OCI-LY3 (cell line): ENCODE results near the gene DKK3.

Source experiments
- H2AFZ ChIP-seq: fragments of 200-600, 300-600 bp; shearing (Covaris generic); 2 replicates; pipeline ENCODE4 v1.6.0; 2014; ENCODE audit warnings: antibody characterized with exemption, low read depth, low read length
- H3K27ac ChIP-seq: fragments of 200-600, 300-600 bp; sonication (generic); 2 replicates; pipeline ENCODE4 v1.5.1; 2014; ENCODE audit warnings: mild to moderate bottlenecking, low read length, moderate library complexity, mixed read lengths
- H3K27me3 ChIP-seq: fragments of 200-600, 300-600 bp; sonication (generic); 2 replicates; pipeline ENCODE4 v1.6.1; 2014; ENCODE audit warnings: low read depth, low read length, mixed read lengths
- H3K36me3 ChIP-seq: fragments of 200-600, 300-600 bp; sonication (generic); replicated peaks from 2 replicates; pipeline ENCODE3; 2014; ENCODE audit warnings: low read depth, low read length, mixed read lengths
- H3K4me1 ChIP-seq: fragments of 300-600, 200-600 bp; sonication (generic); 2 replicates; pipeline ENCODE4 v1.6.1; 2014; ENCODE audit warnings: low read length, mixed read lengths
- H3K4me2 ChIP-seq: fragments of 200-600, 300-600 bp; sonication (generic); 2 replicates; pipeline ENCODE4 v1.6.1; 2014; ENCODE audit warnings: low read length, mixed read lengths
- H3K4me3 ChIP-seq: fragments of 300-600, 200-600 bp; sonication (generic); 2 replicates; pipeline ENCODE4 v1.5.1; 2014; ENCODE audit warnings: antibody characterized with exemption, mild to moderate bottlenecking, low read length, moderate library complexity
- H3K79me2 ChIP-seq: fragments of 300-600, 200-600 bp; shearing (Covaris generic); 2 replicates; pipeline ENCODE4 v1.6.1; 2014; ENCODE audit warnings: mild to moderate bottlenecking, low read length, mixed read lengths
- H3K9ac ChIP-seq: fragments of 300-600, 200-600 bp; shearing (Covaris generic); 2 replicates; pipeline ENCODE4 v1.6.0; 2014; ENCODE audit warnings: mild to moderate bottlenecking, low read length, moderate library complexity
- H3K9me3 ChIP-seq: fragments of 200-600, 300-600 bp; shearing (Covaris generic); 2 replicates; pipeline ENCODE4 v1.6.1; 2014; ENCODE audit warnings: low read length, mixed read lengths; ENCODE audit not compliant: insufficient read depth
- H4K20me1 ChIP-seq: fragments of 200-600, 300-600 bp; sonication (generic); 2 replicates; pipeline ENCODE4 v1.6.1; 2016; ENCODE audit warnings: low read length, mixed read lengths; ENCODE audit not compliant: insufficient read depth
- EZH2phosphoT487 ChIP-seq: fragments of 200-600 bp; shearing (Covaris generic); IDR thresholded peaks from 2 replicates; pipeline ENCODE4 v1.6.1; 2018; ENCODE audit warnings: antibody characterized with exemption, mixed run types, low read depth
- TF ChIP-seq, protein P1 (sequence below): fragments of 200-600, 300-600 bp; sonication (generic); IDR thresholded peaks from 2 replicates; pipeline ENCODE4 v1.5.1; 2014; ENCODE audit warnings: antibody characterized with exemption, low read length, low read depth

DKK3 gene

DNA sequence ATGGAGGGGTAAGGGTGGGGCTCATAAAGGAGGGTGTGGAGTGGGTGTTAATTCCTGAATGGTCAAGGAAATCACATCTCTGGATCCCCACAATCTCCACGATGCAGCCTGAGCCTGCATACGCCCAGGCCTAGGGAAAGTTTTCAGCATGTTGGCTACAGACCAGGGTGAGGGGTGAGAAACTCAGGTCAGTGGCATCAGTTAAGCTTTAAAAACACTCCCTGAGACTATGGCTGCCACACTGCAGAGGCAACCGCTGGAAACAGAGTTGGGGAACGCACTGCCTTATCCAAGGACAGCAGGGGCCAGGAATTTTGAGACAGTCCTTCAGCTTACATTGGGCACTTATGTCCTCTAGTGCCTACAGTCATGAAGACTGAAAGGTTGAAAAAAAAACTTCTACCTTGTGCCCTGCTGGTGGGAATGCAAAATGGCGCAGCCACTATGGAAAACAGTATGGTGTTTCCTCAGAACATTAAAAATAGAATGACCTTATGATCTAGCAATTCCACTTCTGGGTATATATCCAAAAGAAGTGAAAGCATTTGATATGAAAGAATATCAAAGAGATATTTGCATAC, 19.7 kb downstream of the DKK3 start:
- TF ChIP-seq EZH2phosphoT487: no peak
- TF ChIP-seq, protein P1, sequence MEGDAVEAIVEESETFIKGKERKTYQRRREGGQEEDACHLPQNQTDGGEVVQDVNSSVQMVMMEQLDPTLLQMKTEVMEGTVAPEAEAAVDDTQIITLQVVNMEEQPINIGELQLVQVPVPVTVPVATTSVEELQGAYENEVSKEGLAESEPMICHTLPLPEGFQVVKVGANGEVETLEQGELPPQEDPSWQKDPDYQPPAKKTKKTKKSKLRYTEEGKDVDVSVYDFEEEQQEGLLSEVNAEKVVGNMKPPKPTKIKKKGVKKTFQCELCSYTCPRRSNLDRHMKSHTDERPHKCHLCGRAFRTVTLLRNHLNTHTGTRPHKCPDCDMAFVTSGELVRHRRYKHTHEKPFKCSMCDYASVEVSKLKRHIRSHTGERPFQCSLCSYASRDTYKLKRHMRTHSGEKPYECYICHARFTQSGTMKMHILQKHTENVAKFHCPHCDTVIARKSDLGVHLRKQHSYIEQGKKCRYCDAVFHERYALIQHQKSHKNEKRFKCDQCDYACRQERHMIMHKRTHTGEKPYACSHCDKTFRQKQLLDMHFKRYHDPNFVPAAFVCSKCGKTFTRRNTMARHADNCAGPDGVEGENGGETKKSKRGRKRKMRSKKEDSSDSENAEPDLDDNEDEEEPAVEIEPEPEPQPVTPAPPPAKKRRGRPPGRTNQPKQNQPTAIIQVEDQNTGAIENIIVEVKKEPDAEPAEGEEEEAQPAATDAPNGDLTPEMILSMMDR: no peak
- H3K9me3 ChIP-seq: no peaks in the 10 kb centered on the region
- no peak overlapping the region for H3K27ac ChIP-seq
- H3K27me3 ChIP-seq: 0 out of 2 replicates have a peak, but pooled peaks cover 12% of the 10 kb centered on the region
- no peak overlapping the region for H3K4me3 ChIP-seq
- H3K4me2 ChIP-seq: no peak overlapping the region
- H3K4me1 ChIP-seq: no peaks in the 10 kb centered on the region
- H3K9ac ChIP-seq: no peak overlapping the region
- H2AFZ ChIP-seq: no peak overlapping the region
- H4K20me1 ChIP-seq: no peaks in the 10 kb centered on the region
- H3K36me3 ChIP-seq: no peaks in the 10 kb centered on the region
- H3K79me2 ChIP-seq: no peaks in the 10 kb centered on the region

GRCh38 chr11:11988099-11988651, 20.3 kb downstream of the DKK3 start:
- Histone ChIP-seq H3K36me3 (no peaks in the 10 kb centered on the region), H3K4me1 (no peaks in the 10 kb centered on the region), H3K27ac (no peak overlapping the region), H4K20me1 (no peaks in the 10 kb centered on the region), H2AFZ (no peak overlapping the region), H3K79me2 (no peaks in the 10 kb centered on the region), H3K9me3 (no peaks in the 10 kb centered on the region), H3K4me2 (no peak overlapping the region), H3K4me3 (no peak overlapping the region), H3K9ac (no peak overlapping the region), H3K27me3 (0 out of 2 replicates have a peak, but pooled peaks cover 12% of the 10 kb centered on the region)
- TF ChIP-seq EZH2phosphoT487: no peak
- TF ChIP-seq, protein P1: no peak

DNA sequence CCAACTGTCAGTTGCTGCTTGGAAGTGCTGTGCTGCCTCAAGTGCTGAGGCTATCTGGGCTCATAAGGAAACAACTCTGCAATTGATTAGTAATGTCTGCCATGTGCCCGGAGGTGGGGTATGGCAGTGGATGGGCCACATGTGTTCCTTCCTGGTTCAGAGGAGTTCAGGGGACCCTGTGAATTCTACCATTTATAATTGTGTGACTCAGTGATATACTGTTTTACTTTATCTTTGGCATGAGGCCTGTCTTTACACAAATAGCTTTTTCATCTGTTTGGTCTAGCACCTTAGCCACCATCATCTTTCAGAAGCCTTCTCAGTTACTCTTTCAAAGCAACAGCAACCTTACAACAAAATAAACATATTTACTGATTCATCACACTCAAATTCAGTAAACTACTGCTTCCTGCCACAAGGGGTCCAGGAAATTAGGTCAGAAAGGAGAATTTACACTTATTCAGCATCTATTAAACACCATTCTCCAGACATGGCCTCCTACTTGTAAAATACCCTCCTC, 20.9 kb downstream of the DKK3 start:
- Histone ChIP-seq H3K27me3 (0 out of 2 replicates have a peak, but pooled peaks cover 12% of the 10 kb centered on the region), H3K4me2 (no peak overlapping the region), H2AFZ (no peak overlapping the region), H3K9ac (no peak overlapping the region), H3K27ac (no peak overlapping the region), H3K36me3 (no peaks in the 10 kb centered on the region), H3K9me3 (no peaks in the 10 kb centered on the region), H3K79me2 (no peaks in the 10 kb centered on the region), H4K20me1 (no peaks in the 10 kb centered on the region), H3K4me3 (no peak overlapping the region), H3K4me1 (no peaks in the 10 kb centered on the region)
- TF ChIP-seq, protein P1: no peak
- TF ChIP-seq EZH2phosphoT487: no peak
